Left ventricle myocardium inferior (tissue), 1 donor: ENCODE measurements around the gene ANXA7. TPM values are rescaled to one million over a fixed set of nuclear protein-coding genes. Genes with fewer than 3 reads are reported as not detected.

Experiments
- DNase-seq: peaks from one replicate; pipeline ENCODE4 v3.0.0-alpha.2; 2020
- H3K27ac ChIP-seq: fragments of 200-600 bp; replicated peaks from 2 replicates; pipeline ENCODE4 v1.8.0; 2021
- H3K27me3 ChIP-seq: fragments of 200-600 bp; 2 replicates; pipeline ENCODE4 v1.8.0; 2021; ENCODE audit warnings: low read depth
- H3K36me3 ChIP-seq: fragments of 200-600 bp; 2 replicates; pipeline ENCODE4 v1.8.0; 2021
- H3K4me1 ChIP-seq: fragments of 200-600 bp; 2 replicates; pipeline ENCODE4 v1.8.0; 2021
- H3K4me3 ChIP-seq: fragments of 200-600 bp; 2 replicates; pipeline ENCODE4 v1.8.0; 2021; ENCODE audit warnings: mild to moderate bottlenecking, moderate library complexity
- H3K9me3 ChIP-seq: fragments of 200-600 bp; replicated peaks from 2 replicates; pipeline ENCODE4 v1.8.0; 2021
- intact Hi-C: fragments of 100-400 bp; cut with micrococcal nuclease; formaldehyde crosslinking; loops from one replicate; pipeline ENCODE4 v1.11.0; 2022
- total RNA-seq: library from RNA; stranded (reverse); fragmentation: NEBNext Ultra II Directional; extraction: Animal tissue kit (Norgen Biotek cat#: 25700); gene quantifications from one replicate; pipeline ENCODE4 v1.2.1, GENCODE V29; 2021
- TF ChIP-seq, protein P1 (sequence below): fragments of 200-600 bp; IDR thresholded peaks from 2 replicates; pipeline ENCODE4 v1.8.0; 2021; ENCODE audit warnings: antibody characterized with exemption, mild to moderate bottlenecking, borderline replicate concordance
- donor health status: DM: no; HTN: yes; CAD: no; lungs with severe emphysema.

ANXA7 gene
- total RNA-seq, 1 donor from 2014 or later, result 115 TPM

DNA sequence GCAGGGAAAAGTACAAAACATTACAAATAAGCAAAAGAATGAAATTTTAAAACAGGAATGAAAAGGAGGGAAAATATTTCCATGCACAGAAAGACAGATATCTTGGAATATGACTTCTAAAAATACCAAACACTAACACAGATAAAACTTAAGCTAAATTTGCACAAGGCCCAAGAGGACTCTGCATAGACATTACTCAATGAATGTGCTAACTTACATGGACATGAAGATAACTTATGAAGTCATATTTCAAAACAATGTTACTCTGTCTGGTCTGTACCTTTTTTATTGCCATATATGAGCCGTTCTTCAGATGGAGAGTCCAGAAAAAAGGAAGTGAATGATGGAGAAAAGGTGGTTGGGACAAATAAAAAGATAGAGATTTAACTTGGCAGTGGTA, 34.5 kb upstream of the ANXA7 start:
- no peak for DNase-seq
- Histone ChIP-seq H3K9me3 (no peaks in the 10 kb centered on the region), H3K4me3 (no peak overlapping the region), H3K27me3 (no peaks in the 10 kb centered on the region), H3K4me1 (peaks cover 37% of the 10 kb centered on the region), H3K27ac (peak overlapping the region; percentile 4), H3K36me3 (peaks cover 47% of the 10 kb centered on the region)
- TF ChIP-seq, protein P1, sequence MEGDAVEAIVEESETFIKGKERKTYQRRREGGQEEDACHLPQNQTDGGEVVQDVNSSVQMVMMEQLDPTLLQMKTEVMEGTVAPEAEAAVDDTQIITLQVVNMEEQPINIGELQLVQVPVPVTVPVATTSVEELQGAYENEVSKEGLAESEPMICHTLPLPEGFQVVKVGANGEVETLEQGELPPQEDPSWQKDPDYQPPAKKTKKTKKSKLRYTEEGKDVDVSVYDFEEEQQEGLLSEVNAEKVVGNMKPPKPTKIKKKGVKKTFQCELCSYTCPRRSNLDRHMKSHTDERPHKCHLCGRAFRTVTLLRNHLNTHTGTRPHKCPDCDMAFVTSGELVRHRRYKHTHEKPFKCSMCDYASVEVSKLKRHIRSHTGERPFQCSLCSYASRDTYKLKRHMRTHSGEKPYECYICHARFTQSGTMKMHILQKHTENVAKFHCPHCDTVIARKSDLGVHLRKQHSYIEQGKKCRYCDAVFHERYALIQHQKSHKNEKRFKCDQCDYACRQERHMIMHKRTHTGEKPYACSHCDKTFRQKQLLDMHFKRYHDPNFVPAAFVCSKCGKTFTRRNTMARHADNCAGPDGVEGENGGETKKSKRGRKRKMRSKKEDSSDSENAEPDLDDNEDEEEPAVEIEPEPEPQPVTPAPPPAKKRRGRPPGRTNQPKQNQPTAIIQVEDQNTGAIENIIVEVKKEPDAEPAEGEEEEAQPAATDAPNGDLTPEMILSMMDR, result no peak
- intact Hi-C loops, result no loop called here

DNA sequence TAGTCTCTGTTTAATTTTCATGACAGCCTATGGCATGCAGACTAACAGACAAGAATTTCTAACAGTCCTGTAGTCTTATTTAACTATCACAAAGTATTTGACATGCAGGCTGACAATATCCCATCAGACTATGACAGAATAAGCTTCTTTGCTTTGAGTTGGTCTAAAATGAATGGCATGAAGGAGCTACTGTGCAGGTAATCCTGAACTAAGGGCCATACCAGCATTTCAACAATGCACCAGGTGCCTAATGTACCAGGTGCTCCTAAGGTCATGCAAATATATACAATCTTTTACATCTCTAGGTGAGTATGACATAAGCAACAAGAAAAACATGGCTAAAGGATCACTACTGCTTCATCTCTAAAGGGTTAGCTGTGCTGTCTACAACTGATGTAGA, 33.1 kb upstream of the ANXA7 start:
- Histone ChIP-seq H3K9me3 (no peaks in the 10 kb centered on the region), H3K36me3 (peaks cover 38% of the 10 kb centered on the region), H3K4me3 (no peak overlapping the region), H3K27me3 (no peaks in the 10 kb centered on the region), H3K4me1 (peaks cover 39% of the 10 kb centered on the region), H3K27ac (no peak overlapping the region)
- DNase-seq, result no peak
- intact Hi-C loops, result no loop called here
- TF ChIP-seq, protein P1, result no peak

DNA sequence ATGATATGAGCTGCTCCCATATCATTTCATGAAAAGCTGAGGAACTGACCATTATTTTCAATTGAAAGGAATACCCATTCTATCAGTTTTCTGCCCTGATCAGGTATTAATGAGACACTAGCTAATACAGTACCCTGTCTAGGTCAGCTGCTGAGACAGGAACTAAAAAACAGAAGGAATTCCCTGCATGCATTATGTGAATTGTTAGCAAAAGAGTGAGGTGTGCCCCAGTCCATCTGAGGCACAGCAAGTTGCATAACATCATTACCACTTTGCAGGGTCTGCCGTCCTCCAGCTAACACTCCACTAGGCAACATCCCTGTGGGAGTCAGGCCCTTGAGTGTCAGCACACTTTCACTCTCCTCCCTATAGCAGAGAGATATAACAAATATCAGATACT, 30.6 kb upstream of the ANXA7 start:
- TF ChIP-seq, protein P1, result no peak
- H3K36me3 ChIP-seq, result peaks cover 48% of the 10 kb centered on the region
- no peak overlapping the region for H3K27ac ChIP-seq
- H3K9me3 ChIP-seq, result no peaks in the 10 kb centered on the region
- peaks cover 36% of the 10 kb centered on the region for H3K4me1 ChIP-seq
- intact Hi-C loops, result no loop called here
- H3K4me3 ChIP-seq, result no peak overlapping the region
- H3K27me3 ChIP-seq, result no peaks in the 10 kb centered on the region
- no peak for DNase-seq

DNA sequence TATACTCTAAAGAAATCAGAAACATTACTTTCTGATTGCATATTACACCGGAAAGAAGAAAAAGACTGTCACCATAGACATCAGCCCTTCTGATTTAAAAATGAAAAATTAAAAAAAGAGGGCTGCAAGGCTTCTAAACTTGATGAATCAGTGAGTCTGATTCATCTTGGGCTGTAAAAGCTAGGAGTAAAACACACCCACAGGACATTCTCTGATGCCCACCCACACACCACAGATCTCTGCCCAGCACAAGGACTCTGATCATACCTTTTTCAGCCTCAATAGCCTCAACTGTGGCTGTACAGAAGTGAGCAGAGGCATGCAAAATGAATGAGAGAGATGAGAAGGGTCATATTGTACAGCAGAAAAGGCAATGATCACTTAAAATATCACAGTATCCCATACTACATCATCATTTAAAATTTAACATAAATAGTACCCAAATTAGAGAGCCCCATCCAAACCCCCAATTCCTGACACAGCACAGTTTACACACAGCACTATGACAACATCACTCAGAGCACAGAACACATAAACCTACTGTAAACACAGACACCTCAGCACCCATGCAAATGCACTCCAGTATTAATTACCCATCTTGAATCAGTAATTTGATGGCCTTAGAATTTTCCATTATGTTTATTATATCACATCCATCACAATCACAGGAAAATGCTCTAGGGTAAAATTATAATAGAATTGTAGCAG, 25.9 kb upstream of the ANXA7 start:
- no peaks in the 10 kb centered on the region for H3K9me3 ChIP-seq
- H3K4me3 ChIP-seq, result no peak overlapping the region
- TF ChIP-seq, protein P1, result no peak
- no peak for DNase-seq
- intact Hi-C loops, result no loop called here
- peaks cover 59% of the 10 kb centered on the region for H3K36me3 ChIP-seq
- H3K27ac ChIP-seq, result no peak overlapping the region
- no peaks in the 10 kb centered on the region for H3K27me3 ChIP-seq
- H3K4me1 ChIP-seq, result peaks cover 9% of the 10 kb centered on the region

DNA sequence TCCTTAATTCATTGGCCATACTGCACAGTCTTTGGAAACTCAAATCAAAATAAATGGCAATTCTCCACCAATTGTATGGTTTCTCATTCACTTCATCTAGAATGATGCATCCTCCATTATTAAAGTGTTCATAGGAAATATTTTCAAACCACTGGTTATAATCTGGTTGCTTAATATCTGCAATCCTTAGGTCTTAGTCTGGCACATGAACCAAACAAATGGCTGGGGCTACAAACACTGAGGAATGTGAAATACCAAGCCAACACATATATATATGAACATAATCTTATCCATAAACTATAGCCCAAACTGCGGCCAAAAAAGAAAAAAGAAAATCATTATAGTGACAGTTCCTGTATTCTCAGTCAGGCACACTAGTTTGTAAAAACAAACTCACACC, 25.2 kb upstream of the ANXA7 start:
- H3K36me3 ChIP-seq, result peaks cover 52% of the 10 kb centered on the region
- no peaks in the 10 kb centered on the region for H3K9me3 ChIP-seq
- H3K27me3 ChIP-seq, result no peaks in the 10 kb centered on the region
- H3K4me1 ChIP-seq, result peaks cover 11% of the 10 kb centered on the region
- intact Hi-C loops, result no loop called here
- TF ChIP-seq, protein P1, result no peak
- H3K4me3 ChIP-seq, result no peak overlapping the region
- no peak for DNase-seq
- H3K27ac ChIP-seq, result no peak overlapping the region
